K562 (cell line): ENCODE results near the gene IGFBPL1. TPM values are rescaled to one million over a fixed set of nuclear protein-coding genes. Genes with fewer than 3 reads are reported as not detected.

Source experiments
- ATAC-seq: fragments of 200-7000 bp; cut with Tn5 transposase; 3 replicates; pipeline ENCODE4 v1.9.1; 2020; ENCODE audit warnings: moderate library complexity
- BruUV-seq: library from RNA; stranded (reverse); fragments of 400-500 nt; replicated peaks from 2 replicates; lab custom pipeline; 2021; lab: Mats Ljungman, UMichigan
- CTCF ChIA-PET: fragments of 300-600 bp; formaldehyde crosslinking; extraction: SDS; loops from one replicate; lab custom pipeline; 2021; ENCODE audit warnings: low intra/inter-chr PET ratio; lab: Yijun Ruan, JAX
- POLR2A ChIA-PET: fragments of 300-600, 350-650 bp; sonication (Branson Sonifier 250); formaldehyde crosslinking; extraction: SDS; loops from one replicate; lab custom pipeline; 2021; ENCODE audit warnings: antibody characterized with exemption, inconsistent platforms; lab: Yijun Ruan, JAX
- DNase-seq, 4 experiments: peaks; one replicate each; pipeline versions ENCODE4 v3.0.0 to v3.0.0-alpha.2; 2011 to 2018; ENCODE audit warnings: low spot score in 3 of 4, mixed read lengths in 3 of 4; ENCODE audit errors: extremely low read depth in 1 of 4
- FAIRE-seq: peaks from 2 replicates; lab custom pipeline; 2011; peaks lifted over from hg19 to GRCh38; lab: Jason Lieb, UNC
- H2AFZ ChIP-seq: 2 replicates; pipeline ENCODE4 v1.6.0; 2011; ENCODE audit warnings: low read depth, low read length, control low read depth, inconsistent platforms
- H3K27ac ChIP-seq: fragments of 200-600 bp; 3 replicates; pipeline ENCODE4 v1.8.0; 2011; ENCODE audit warnings: low read depth, mild to moderate bottlenecking, control low read depth, inconsistent platforms, low read length, moderate library complexity, mixed read lengths; ENCODE audit errors: extremely low read depth
- H3K27me3 ChIP-seq, 2 experiments: fragments of 300-600 bp in 1 of 2; 2 replicates in 1 of 2; 3 replicates in 1 of 2; pipeline versions ENCODE4 v1.6.0 to v1.8.0; 2011; ENCODE audit warnings: inconsistent platforms in 2 of 2, low read length in 2 of 2, mild to moderate bottlenecking in 1 of 2, mixed read lengths in 1 of 2, moderate library complexity in 1 of 2; ENCODE audit not compliant: control insufficient read depth in 2 of 2, insufficient read depth in 2 of 2
- H3K36me3 ChIP-seq: fragments of 300-600 bp; 3 replicates; pipeline ENCODE4 v1.8.0; 2011; ENCODE audit warnings: mild to moderate bottlenecking, low read length, inconsistent platforms; ENCODE audit not compliant: control insufficient read depth, insufficient read depth
- H3K4me1 ChIP-seq, 2 experiments: fragments of 200-600 bp in 1 of 2; replicated peaks in 1 of 2; 2 replicates in 1 of 2; 3 replicates in 1 of 2; pipeline versions ENCODE4 v1.5.1 to v1.8.0; 2011; ENCODE audit warnings: inconsistent platforms in 2 of 2, low read length in 2 of 2, mild to moderate bottlenecking in 1 of 2, mixed read lengths in 1 of 2, moderate library complexity in 1 of 2; ENCODE audit not compliant: control insufficient read depth in 2 of 2, insufficient read depth in 2 of 2
- H3K4me2 ChIP-seq: 2 replicates; pipeline ENCODE4 v1.6.1; 2011; ENCODE audit warnings: low read length, control low read depth, inconsistent platforms, mixed read lengths; ENCODE audit not compliant: insufficient read depth
- H3K4me3 ChIP-seq: fragments of 200-600 bp; sonication (generic), shearing (Covaris generic); 2 replicates; pipeline ENCODE4 v1.5.1; 2016; ENCODE audit warnings: control low read depth, inconsistent platforms
- H3K79me2 ChIP-seq: fragments of 200-600 bp; 3 replicates; pipeline ENCODE4 v1.8.0; 2011; ENCODE audit warnings: low read length, inconsistent platforms; ENCODE audit not compliant: control insufficient read depth, insufficient read depth
- H3K9ac ChIP-seq, 2 experiments: 2 replicates each; pipeline versions ENCODE4 v1.6.0 to v1.6.1; 2011; ENCODE audit warnings: low read depth in 2 of 2, low read length in 2 of 2, control low read depth in 1 of 2, inconsistent platforms in 1 of 2, mild to moderate bottlenecking in 1 of 2, mixed read lengths in 1 of 2; ENCODE audit not compliant: insufficient read depth in 1 of 2
- H3K9me1 ChIP-seq: one replicate; pipeline ENCODE4 v1.6.0; 2011; ENCODE audit warnings: inconsistent platforms, mild to moderate bottlenecking, low read length, moderate library complexity; ENCODE audit not compliant: control insufficient read depth, insufficient read depth
- H3K9me3 ChIP-seq: replicated peaks from 2 replicates; pipeline ENCODE4 v1.5.1; 2011; ENCODE audit warnings: low read depth, low read length, inconsistent platforms; ENCODE audit not compliant: control insufficient read depth, insufficient read depth
- H4K20me1 ChIP-seq: replicated peaks from 2 replicates; pipeline ENCODE4 v1.6.1; 2011; ENCODE audit warnings: low read length, inconsistent platforms, mixed read lengths; ENCODE audit not compliant: control insufficient read depth, insufficient read depth
- BRD4 ChIP-seq: fragments of 200-600 bp; sonication (generic); IDR thresholded peaks from 2 replicates; pipeline ENCODE4 v1.6.1; 2017; ENCODE audit warnings: inconsistent platforms
- CHD1 ChIP-seq: fragments of 200-600 bp; sonication (generic); IDR thresholded peaks from one replicate; pipeline ENCODE4 v1.6.1; 2012; ENCODE audit warnings: mild to moderate bottlenecking, moderate library complexity, low read length, inconsistent platforms
- ETV1 ChIP-seq: fragments of 450-650 bp; conservative IDR thresholded peaks from 2 replicates; pipeline ENCODE4 v1.6.1; 2016; ENCODE audit warnings: missing genetic modification characterization, control low read depth, low read depth, missing compliant biosample characterization
- KDM1A ChIP-seq, 2 experiments: fragments of 450-650 bp; IDR thresholded peaks; 2 replicates each; pipeline ENCODE4 v1.6.1; 2016; ENCODE audit warnings: mild to moderate bottlenecking in 2 of 2
- MCM7 ChIP-seq, 2 experiments: fragments of 450-650 bp; IDR thresholded peaks; 2 replicates each; pipeline ENCODE4 v1.6.1; 2016 to 2018
- SOX6 ChIP-seq: fragments of 450-650 bp; IDR thresholded peaks from 2 replicates; pipeline ENCODE4 v1.6.1; 2014; ENCODE audit warnings: mild to moderate bottlenecking
- ZC3H4 ChIP-seq: sonication (generic); formaldehyde crosslinking; IDR thresholded peaks from 2 replicates; pipeline ENCODE4 v1.9.0; 2021; ENCODE audit warnings: missing genetic modification reagents, borderline replicate concordance
- ZNF165 ChIP-seq: fragments of 250-450 bp; sonication (Bioruptor Pico); IDR thresholded peaks from 2 replicates; pipeline ENCODE4 v1.4.0; 2020; ENCODE audit warnings: borderline replicate concordance
- ZNF175 ChIP-seq: fragments of 200-800 bp; sonication (Bioruptor generic); IDR thresholded peaks from 2 replicates; pipeline ENCODE4 v1.6.1; 2016; ENCODE audit warnings: low read depth, mild to moderate bottlenecking, missing genetic modification characterization, missing compliant biosample characterization
- ZNF282 ChIP-seq: sonication (generic); formaldehyde crosslinking; IDR thresholded peaks from 2 replicates; pipeline ENCODE4 v1.8.1; 2023; ENCODE audit warnings: missing genetic modification reagents
- ZNF324 ChIP-seq: fragments of 250-450 bp; sonication (Bioruptor Pico); IDR thresholded peaks from 2 replicates; pipeline ENCODE4 v1.4.0; 2020; ENCODE audit warnings: mild to moderate bottlenecking
- ZNF431 ChIP-seq: sonication (generic); formaldehyde crosslinking; IDR thresholded peaks from 2 replicates; pipeline ENCODE4 v1.8.0; 2022; ENCODE audit warnings: mild to moderate bottlenecking, missing genetic modification reagents
- ZNF583 ChIP-seq: fragments of 250-450 bp; sonication (Bioruptor Pico); IDR thresholded peaks from 2 replicates; pipeline ENCODE4 v1.4.0; 2020
- WGBS: fragments of 100-300 bp; shearing (Covaris generic); methylation state at CpG from one replicate; pipeline ENCODE4 v1.1.6; 2016; ENCODE audit warnings: low coverage, mixed read lengths; ENCODE audit not compliant: insufficient coverage; ENCODE audit errors: missing lambda C conversion rate; 5-methylcytosine and 5-hydroxymethylcytosine counted together
- in situ Hi-C: fragments of 300-500 bp; cut with MboI; formaldehyde crosslinking; loops from 4 replicates; pipeline ENCODE4 v1.15.0; 2018; ENCODE audit warnings: inconsistent platforms, mixed read lengths
- intact Hi-C: fragments of 100-400 bp; cut with micrococcal nuclease; formaldehyde crosslinking; loops from 2 replicates; pipeline ENCODE4 v1.14.2; 2022
- polyA plus RNA-seq, 8 experiments: library from polyadenylated mRNA; depleted of rRNA in 4 of 8; stranded (reverse) in 5 of 8; unstranded in 3 of 8; fragments of >200 nt; fragmentation: Nextera tagmentation in 2 of 8; fragmentation: Illumina TruSeq in 1 of 8; extraction: Ambion mirVana in 2 of 8; extraction: Trizol in 1 of 8; gene quantifications; 2 replicates each; pipeline versions ENCODE4 v1.2.1 to v1.2.3, GENCODE V29; 2011 to 2014; ENCODE audit warnings: inconsistent platforms in 1 of 8, missing spikeins in 1 of 8
- total RNA-seq, 7 experiments: library from RNA; depleted of rRNA in 6 of 7; stranded (reverse); fragments of >200 nt in 6 of 7; fragmentation: Illumina TruSeq in 2 of 7; extraction: Trizol in 2 of 7; gene quantifications; 2 replicates each; pipeline versions ENCODE4 v1.2.1 to v1.2.3, GENCODE V29; 2011 to 2021; ENCODE audit warnings: low replicate concordance in 1 of 7
- TF ChIP-seq, protein P1 (sequence below): fragments of 450-650 bp; IDR thresholded peaks from 2 replicates; pipeline ENCODE4 v1.6.1; 2016; ENCODE audit warnings: antibody characterized with exemption
- TF ChIP-seq, protein P2 (sequence below): IDR thresholded peaks from 2 replicates; pipeline ENCODE4 v1.6.1; 2011; ENCODE audit not compliant: insufficient read length; ENCODE audit errors: extremely low read depth
- TF ChIP-seq, protein P3 (sequence below): fragments of 250-450 bp; sonication (Bioruptor Pico); IDR thresholded peaks from 2 replicates; pipeline ENCODE4 v1.4.0; 2020
- TF ChIP-seq, protein P4 (sequence below): fragments of 250-450 bp; sonication (Bioruptor Pico); IDR thresholded peaks from 2 replicates; pipeline ENCODE4 v1.4.0; 2020; ENCODE audit warnings: mild to moderate bottlenecking, moderate library complexity

The IGFBPL1 gene
- total and polyA plus RNA-seq, 9 of the 15 experiments (the other 6 are each of a cell fraction or from before 2014, with no cell fraction given) = not detected

DNA sequence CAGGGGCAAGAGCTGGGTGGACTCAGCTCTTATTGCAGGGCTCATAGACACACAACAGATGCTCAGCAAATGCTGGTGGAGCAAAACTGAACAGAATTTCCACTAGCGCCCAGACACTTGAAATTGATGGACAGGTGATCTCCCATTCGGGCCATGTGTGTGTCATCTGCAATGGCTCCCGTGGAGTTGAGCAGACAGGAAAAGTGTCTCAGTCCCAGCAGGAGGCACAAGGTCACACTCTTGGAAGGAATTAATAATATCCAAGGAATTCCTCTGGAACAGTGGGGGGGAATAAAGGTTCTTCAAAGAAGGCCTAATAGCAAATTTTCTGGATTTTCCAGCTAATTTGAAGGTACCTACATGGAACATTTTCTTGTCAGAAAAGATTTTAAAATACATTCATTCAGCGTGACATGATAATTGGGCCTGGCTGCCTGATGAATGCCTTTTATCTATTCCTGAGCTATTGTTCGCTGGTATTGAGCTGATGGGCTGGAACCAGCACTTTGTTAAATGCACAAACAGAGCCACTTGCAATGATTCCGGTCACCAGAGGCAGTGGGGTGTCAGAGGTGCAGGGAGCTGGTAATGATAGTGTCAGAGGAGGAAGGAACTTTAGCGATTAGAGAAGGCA lies 63.3 kb downstream of the IGFBPL1 start:
- H3K9me1 ChIP-seq = no peaks in the 10 kb centered on the region
- H3K9ac ChIP-seq = no peak overlapping the region; a peak in 1 of 4 replicates
- FAIRE-seq (no peak), ATAC-seq (no peak), DNase-seq (no peak)
- ChIA-PET CTCF (interaction anchor here (1.0 to 2.8 kb wide), 2 partner anchors 272 to 447 kb away, joined by 5 to 10 read pairs; no protein-coding TSS in a partner anchor), POLR2A (interaction anchor here (0.5 to 1.3 kb wide), 4 partner anchors 10 to 273 kb away, joined by 3 to 4 read pairs (median 4); no protein-coding TSS in a partner anchor)
- no peak overlapping the region for H3K4me3 ChIP-seq
- no peak overlapping the region for H2AFZ ChIP-seq
- intact Hi-C loops (loop anchor here (5.0 to 10.0 kb wide), 3 partner anchors 206 to 879 kb away; no protein-coding TSS in a partner anchor), in situ Hi-C loops (loop anchor here (25.0 kb wide), 2 partner anchors 624 to 874 kb away; partner anchors contain the start of gene POLR1E)
- 6% methylated on average over 7 of the region's 7 CpGs for WGBS
- H3K79me2 ChIP-seq = no peaks in the 10 kb centered on the region
- peaks cover 0 to 4% of the 10 kb centered on the region in 2 experiments; a peak in 2 of 5 replicates for H3K4me1 ChIP-seq
- no TSS peak for BruUV-seq
- H3K36me3 ChIP-seq = no peaks in the 10 kb centered on the region
- peaks cover 16 to 30% of the 10 kb centered on the region in 2 experiments for H3K27me3 ChIP-seq
- no peaks in the 10 kb centered on the region for H3K9me3 ChIP-seq
- no peak overlapping the region; the same call in 1 of the 2 replicates for H3K4me2 ChIP-seq
- peaks cover 2% of the 10 kb centered on the region; the same call in 1 of the 2 replicates for H4K20me1 ChIP-seq
- no peak overlapping the region for H3K27ac ChIP-seq
- TF ChIP-seq ZNF165 (no peak), SOX6 (no peak), CHD1 (no peak), ZNF175 (CRISPR knock-in tag) (no peak), ZC3H4 (CRISPR knock-in tag) (no peak), BRD4 (no peak), ZNF431 (CRISPR knock-in tag) (no peak), ZNF583 (no peak), MCM7 (IDR thresholded peaks at IDR 0.05) (no peak), ZNF324 (CRISPR knock-in tag) (no peak), ZNF282 (no peak), KDM1A (IDR thresholded peaks at IDR 0.05) (no peak), ETV1 (tag) (no peak)
- TF ChIP-seq, protein P1, sequence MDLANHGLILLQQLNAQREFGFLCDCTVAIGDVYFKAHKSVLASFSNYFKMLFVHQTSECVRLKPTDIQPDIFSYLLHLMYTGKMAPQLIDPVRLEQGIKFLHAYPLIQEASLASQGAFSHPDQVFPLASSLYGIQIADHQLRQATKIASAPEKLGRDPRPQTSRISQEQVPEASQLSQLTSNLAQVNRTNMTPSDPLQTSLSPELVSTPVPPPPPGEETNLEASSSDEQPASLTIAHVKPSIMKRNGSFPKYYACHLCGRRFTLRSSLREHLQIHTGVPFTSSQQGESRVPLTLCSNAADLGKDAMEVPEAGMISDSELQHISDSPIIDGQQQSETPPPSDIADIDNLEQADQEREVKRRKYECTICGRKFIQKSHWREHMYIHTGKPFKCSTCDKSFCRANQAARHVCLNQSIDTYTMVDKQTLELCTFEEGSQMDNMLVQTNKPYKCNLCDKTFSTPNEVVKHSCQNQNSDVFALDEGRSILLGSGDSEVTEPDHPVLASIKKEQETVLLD = no peak
- TF ChIP-seq, protein P2, sequence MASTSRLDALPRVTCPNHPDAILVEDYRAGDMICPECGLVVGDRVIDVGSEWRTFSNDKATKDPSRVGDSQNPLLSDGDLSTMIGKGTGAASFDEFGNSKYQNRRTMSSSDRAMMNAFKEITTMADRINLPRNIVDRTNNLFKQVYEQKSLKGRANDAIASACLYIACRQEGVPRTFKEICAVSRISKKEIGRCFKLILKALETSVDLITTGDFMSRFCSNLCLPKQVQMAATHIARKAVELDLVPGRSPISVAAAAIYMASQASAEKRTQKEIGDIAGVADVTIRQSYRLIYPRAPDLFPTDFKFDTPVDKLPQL = no peak
- TF ChIP-seq, protein P3, sequence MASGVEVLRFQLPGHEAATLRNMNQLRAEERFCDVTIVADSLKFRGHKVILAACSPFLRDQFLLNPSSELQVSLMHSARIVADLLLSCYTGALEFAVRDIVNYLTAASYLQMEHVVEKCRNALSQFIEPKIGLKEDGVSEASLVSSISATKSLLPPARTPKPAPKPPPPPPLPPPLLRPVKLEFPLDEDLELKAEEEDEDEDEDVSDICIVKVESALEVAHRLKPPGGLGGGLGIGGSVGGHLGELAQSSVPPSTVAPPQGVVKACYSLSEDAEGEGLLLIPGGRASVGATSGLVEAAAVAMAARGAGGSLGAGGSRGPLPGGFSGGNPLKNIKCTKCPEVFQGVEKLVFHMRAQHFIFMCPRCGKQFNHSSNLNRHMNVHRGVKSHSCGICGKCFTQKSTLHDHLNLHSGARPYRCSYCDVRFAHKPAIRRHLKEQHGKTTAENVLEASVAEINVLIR = no peak
- TF ChIP-seq, protein P4, sequence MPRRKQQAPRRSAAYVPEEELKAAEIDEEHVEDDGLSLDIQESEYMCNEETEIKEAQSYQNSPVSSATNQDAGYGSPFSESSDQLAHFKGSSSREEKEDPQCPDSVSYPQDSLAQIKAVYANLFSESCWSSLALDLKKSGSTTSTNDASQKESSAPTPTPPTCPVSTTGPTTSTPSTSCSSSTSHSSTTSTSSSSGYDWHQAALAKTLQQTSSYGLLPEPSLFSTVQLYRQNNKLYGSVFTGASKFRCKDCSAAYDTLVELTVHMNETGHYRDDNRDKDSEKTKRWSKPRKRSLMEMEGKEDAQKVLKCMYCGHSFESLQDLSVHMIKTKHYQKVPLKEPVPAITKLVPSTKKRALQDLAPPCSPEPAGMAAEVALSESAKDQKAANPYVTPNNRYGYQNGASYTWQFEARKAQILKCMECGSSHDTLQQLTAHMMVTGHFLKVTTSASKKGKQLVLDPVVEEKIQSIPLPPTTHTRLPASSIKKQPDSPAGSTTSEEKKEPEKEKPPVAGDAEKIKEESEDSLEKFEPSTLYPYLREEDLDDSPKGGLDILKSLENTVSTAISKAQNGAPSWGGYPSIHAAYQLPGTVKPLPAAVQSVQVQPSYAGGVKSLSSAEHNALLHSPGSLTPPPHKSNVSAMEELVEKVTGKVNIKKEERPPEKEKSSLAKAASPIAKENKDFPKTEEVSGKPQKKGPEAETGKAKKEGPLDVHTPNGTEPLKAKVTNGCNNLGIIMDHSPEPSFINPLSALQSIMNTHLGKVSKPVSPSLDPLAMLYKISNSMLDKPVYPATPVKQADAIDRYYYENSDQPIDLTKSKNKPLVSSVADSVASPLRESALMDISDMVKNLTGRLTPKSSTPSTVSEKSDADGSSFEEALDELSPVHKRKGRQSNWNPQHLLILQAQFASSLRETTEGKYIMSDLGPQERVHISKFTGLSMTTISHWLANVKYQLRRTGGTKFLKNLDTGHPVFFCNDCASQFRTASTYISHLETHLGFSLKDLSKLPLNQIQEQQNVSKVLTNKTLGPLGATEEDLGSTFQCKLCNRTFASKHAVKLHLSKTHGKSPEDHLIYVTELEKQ (CRISPR knock-in tag) = no peak
